Right lung (tissue), 5 donors: ENCODE measurements around the gene CDK5RAP2. TPM values are rescaled to one million over a fixed set of nuclear protein-coding genes. Genes with fewer than 3 reads are reported as not detected.

ENCODE experiments used
- DNase-seq, 2 donors: peaks; one replicate each; pipeline ENCODE4 v3.0.0-alpha.2; 2013
- polyA plus RNA-seq, 5 donors: library from polyadenylated mRNA; unstranded; fragments of 120-200 nt; gene quantifications; one replicate each; pipeline versions ENCODE4 v1.2.1 to v1.2.3, GENCODE V29; 2013; ENCODE audit warnings: inconsistent platforms in 1 of 5, low replicate concordance in 1 of 5; ENCODE audit not compliant: insufficient read length in 5 of 5, insufficient read depth in 1 of 5

The CDK5RAP2 gene
- polyA plus RNA-seq, 5 donors = 51.7 to 75.6 (median 68.1) TPM

GRCh38 chr9:120385606-120386389 is 194.2 kb downstream of the CDK5RAP2 start:
- DNase-seq = no peak

DNA sequence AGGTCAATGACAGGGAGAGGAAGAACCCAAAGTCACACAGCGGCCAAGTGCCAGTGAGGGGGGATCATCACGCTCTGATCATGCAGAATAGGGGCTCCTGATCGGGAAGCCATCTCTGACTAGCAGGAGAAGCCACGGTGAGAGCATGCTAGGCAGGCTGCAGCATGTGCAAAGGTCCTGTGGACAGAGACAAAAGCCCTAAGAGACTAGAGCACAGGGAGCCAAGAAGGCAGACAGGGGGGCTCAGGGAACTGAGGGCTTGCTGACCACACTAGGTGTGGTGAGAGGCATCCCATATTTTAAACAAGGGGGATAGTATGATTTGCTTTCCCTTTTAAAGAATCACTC is 195.1 kb downstream of the CDK5RAP2 start:
- no peak for DNase-seq

GRCh38 chr9:120383999-120384924 is 195.7 kb downstream of the CDK5RAP2 start:
- DNase-seq = no peak

DNA sequence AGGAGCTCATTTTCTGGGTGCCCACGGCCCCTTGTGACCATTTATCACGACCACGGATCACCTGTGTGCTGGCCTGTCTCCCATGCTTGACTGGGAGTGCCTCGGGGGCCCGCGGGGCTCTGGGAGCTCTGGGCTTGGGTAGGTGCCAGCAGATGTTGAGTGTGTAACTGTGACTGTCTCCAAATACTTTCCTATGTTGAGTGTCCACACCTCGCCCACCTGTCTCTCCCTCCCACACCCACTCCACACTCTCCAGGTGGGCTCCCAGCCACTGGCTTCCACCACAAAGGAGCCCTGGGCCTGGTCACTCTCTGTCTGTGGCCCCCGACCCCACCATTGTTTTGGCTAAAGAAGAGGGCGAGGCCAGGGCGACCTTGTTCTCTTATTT is 196.4 kb downstream of the CDK5RAP2 start:
- DNase-seq = no peak

DNA sequence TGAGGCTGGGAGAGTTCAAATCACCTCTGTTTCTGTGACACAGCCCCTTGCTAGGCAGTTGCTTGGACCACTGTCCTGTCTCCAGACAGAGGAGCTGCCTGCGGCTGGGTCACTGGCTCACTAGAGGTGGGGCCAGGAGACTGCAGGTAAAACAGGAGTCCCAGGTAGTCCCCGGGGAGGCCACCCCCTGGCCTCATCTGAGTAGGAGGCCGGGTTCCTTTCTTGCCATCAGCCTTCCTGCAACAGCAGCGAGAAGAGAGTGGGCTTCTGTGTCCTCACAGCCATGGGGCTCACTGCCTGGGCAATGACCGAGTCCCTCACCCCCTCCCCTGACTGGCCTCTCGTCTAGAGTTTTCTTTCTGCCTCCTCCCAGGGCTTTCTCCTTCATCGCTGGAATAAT is 197.5 kb downstream of the CDK5RAP2 start:
- DNase-seq = no peak

GRCh38 chr9:120381839-120382238 is 198.1 kb downstream of the CDK5RAP2 start:
- DNase-seq = no peak

DNA sequence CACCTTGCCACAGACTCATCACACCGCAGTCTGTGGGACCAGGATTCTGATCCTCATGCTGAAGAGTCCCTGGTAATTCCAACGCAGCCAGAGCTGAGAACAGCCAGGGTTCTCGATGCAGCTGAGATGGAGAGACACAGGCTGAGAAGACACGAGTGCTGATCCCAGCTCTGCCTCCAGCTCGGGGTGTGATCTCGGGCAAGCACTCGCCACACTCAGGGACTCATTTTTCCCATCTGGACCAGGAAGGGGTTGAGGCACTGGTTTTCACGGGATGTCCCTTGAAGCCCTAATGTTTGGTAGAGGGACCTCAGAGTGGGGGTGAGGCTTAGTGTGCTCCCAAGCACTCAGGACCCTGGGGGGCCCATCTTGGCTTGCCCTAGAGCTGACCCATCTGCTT is 200.4 kb downstream of the CDK5RAP2 start:
- no peak for DNase-seq

GRCh38 chr9:120378680-120379079 is 201.3 kb downstream of the CDK5RAP2 start:
- no peak for DNase-seq

GRCh38 chr9:120377268-120378159 is 202.5 kb downstream of the CDK5RAP2 start:
- no peak for DNase-seq

DNA sequence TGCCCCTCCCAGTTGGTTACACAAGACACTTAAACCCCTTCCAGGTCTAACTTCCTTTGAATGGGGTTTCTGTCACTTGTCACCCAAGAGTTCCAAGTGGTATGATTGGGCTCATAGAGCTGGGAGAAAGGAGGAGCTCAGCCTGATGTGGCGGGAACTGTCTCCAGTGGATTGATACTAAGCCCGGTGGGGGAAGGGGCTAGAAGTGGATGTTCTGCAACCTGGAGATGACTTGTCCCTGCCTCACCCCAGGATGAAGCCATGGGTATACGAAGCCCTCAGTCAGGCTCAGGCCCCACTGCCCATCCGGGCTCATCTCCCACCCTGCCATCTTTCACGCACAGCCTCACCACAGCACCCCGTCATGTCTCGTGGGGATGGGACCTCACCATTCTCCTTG is 203.9 kb downstream of the CDK5RAP2 start:
- DNase-seq = no peak

- no peak for DNase-seq
These were observed 204.7 kb downstream of the CDK5RAP2 start for GRCh38 chr9:120375316-120375715.

DNA sequence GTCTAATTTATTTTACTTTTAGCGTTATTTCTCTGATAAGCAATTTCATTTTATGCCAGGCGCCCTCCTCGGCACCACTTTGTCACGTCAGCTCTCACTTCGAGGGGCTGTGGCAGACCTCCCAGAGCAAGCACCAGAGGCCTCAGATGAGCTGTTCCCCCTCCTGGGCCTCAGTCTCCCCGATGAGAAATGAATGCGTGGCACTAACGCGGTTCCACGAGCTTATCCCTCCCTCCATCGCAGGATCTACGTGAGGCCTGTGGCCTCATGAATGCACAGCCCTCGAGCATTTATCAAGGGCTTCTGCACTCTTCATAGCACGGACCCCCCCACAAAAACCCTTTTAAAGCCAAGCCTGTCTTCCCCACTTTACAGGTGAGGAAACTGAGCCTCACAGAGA is 205.2 kb downstream of the CDK5RAP2 start:
- DNase-seq = no peak

- DNase-seq = no peak
These were observed 205.7 kb downstream of the CDK5RAP2 start for GRCh38 chr9:120374239-120374638.

DNA sequence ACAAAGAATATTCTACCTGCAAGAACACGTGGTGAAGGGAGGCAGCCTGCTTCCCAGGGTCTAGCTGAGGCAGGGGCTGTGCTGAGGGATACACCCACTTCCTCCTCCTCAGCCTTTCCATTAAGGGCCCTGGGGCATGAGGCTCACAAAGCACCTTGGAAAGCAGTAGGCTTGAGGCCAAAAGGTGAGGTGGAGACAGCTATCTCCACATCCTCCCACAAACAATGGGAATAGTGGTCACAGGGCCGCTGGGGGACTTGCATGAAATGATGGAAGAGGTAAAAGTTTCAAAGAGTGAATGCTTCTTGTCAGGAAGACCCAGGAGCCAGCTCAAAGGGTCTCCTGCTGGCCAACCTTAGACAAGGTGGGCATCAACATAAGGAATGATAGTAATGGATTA is 207.9 kb downstream of the CDK5RAP2 start:
- DNase-seq = no peak

GRCh38 chr9:120369608-120370220 is 210.3 kb downstream of the CDK5RAP2 start:
- no peak for DNase-seq

GRCh38 chr9:120368799-120369198 is 211.2 kb downstream of the CDK5RAP2 start:
- DNase-seq = no peak

- no peak for DNase-seq
These were observed 213.3 kb downstream of the CDK5RAP2 start for GRCh38 chr9:120366644-120367019.

- DNase-seq = no peak
These were observed 214.6 kb downstream of the CDK5RAP2 start for GRCh38 chr9:120365386-120365785.

DNA sequence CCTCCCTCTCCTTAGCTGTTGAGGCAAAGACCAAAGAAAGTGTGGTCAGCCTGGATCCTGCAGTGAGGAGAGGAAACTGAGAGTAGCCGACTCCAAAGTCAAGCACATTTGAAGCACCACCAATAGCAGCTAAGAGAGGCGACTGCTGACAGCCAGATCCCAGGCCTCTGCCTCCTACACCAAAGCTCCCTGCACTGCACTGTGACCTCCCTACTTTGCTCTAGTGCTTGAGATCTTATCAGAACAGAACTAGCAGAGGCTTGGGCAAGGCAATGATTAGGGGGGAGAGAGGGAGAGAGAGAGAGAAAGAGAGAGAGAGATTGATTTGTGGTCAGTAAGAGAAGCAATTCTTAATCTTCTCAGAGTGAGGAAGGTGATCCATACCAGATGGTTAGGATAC is 216.3 kb downstream of the CDK5RAP2 start:
- DNase-seq = no peak

DNA sequence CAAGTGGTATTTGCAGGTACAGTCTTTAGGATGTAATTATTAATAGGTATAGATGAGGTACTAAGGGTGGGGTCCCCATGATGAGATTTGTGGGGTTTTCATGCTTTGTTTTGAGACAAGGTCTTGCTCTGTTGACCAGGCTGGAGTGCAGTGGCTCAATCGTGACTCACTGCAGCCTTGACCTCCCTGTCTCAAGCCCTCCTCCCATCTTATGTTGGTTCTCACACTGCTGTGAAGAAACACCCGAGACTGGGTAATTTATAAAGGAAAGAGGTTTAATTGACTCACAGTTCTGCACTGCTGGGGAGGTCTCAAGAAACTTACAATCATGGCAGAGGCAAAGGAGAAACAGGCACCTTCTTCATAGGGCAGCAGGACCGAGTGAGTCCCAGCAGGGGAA is 217.5 kb downstream of the CDK5RAP2 start:
- DNase-seq = no peak

DNA sequence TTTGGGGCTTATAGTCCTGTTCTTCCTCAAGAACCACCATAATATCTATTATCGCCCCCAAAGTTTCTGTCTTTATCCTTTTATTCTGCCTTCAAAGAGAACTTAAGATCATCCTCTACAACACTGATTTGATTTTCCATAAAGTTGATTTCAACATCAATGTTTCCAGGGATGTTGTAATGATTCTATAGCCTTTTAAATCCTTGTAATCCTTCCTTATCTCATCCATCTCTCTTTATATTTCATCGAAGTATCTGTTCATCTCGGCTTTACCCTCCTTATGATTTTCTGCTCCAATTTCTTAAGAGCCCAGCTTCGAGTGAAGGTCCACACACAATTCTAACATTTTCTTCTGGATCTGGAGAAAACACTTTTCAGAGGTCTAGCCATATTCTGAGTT is 218.4 kb downstream of the CDK5RAP2 start:
- DNase-seq = no peak

GRCh38 chr9:120360510-120360909 is 219.5 kb downstream of the CDK5RAP2 start:
- DNase-seq = no peak
